ENCODE results near the gene GFAP. TPM values are rescaled to one million over a fixed set of nuclear protein-coding genes. Genes with fewer than 3 reads are reported as not detected.

The GFAP gene
- total RNA-seq, 4 donors from 2014 or later = 0.33 to 2.3 (median 2.0) TPM; not detected in 1

- no peaks in the 10 kb centered on the region for H3K27me3 ChIP-seq
- H3K4me1 ChIP-seq = no peaks in the 10 kb centered on the region
- H3K9me3 ChIP-seq = no peaks in the 10 kb centered on the region
- intact Hi-C loops (cut with DNase I) = loop anchor here (2.0 kb wide), 1 partner anchor 90 kb away; no protein-coding TSS in a partner anchor
- no peak for DNase-seq
- H3K36me3 ChIP-seq = peaks cover 49% of the 10 kb centered on the region in 2 donors
- WGBS, 2 donors = 71 to 83% methylated on average over 7 to 10 of the region's 10 CpGs
- H3K4me3 ChIP-seq (replicated peaks in 1 of 3) = no peak overlapping the region
- H3K27ac ChIP-seq = no peak overlapping the region
- TF ChIP-seq CTCF (IDR thresholded peaks at IDR 0.05) (no peak), POLR2A (IDR thresholded peaks at IDR 0.05) (no peak)
Measured at GRCh38 chr17:44864831-44865230, 50.5 kb downstream of the GFAP start.

- Histone ChIP-seq H3K9me3 (no peaks in the 10 kb centered on the region), H3K4me3 (replicated peaks in 1 of 3) (no peak overlapping the region), H3K4me1 (no peaks in the 10 kb centered on the region), H3K27me3 (no peaks in the 10 kb centered on the region), H3K36me3 (peaks cover 54 to 62% of the 10 kb centered on the region in 2 donors), H3K27ac (no peak overlapping the region)
- no peak for DNase-seq
- WGBS, 2 donors = 91 to 95% methylated on average over 12 of the region's 12 CpGs
- TF ChIP-seq POLR2A (IDR thresholded peaks at IDR 0.05) (no peak), CTCF (IDR thresholded peaks at IDR 0.05) (no peak)
- intact Hi-C loops (cut with DNase I) = no loop called here
Measured at GRCh38 chr17:44863061-44863918, 52.0 kb downstream of the GFAP start.

- H3K27me3 ChIP-seq = no peaks in the 10 kb centered on the region
- peaks cover 55 to 62% of the 10 kb centered on the region in 2 donors for H3K36me3 ChIP-seq
- no peak overlapping the region for H3K4me3 ChIP-seq (replicated peaks in 1 of 3)
- no peak overlapping the region for H3K27ac ChIP-seq
- no peaks in the 10 kb centered on the region for H3K9me3 ChIP-seq
- no peak for TF ChIP-seq POLR2A (IDR thresholded peaks at IDR 0.05)
- no peak for TF ChIP-seq CTCF (IDR thresholded peaks at IDR 0.05)
- intact Hi-C loops (cut with DNase I) = no loop called here
- no peaks in the 10 kb centered on the region for H3K4me1 ChIP-seq
- DNase-seq = no peak
- 81 to 86% methylated on average over 5 to 7 of the region's 9 CpGs for WGBS, 2 donors
Measured at GRCh38 chr17:44862278-44862914, 52.9 kb downstream of the GFAP start.

- H3K27ac ChIP-seq = no peak overlapping the region
- no peaks in the 10 kb centered on the region for H3K27me3 ChIP-seq
- no peaks in the 10 kb centered on the region for H3K4me1 ChIP-seq
- 94 to 96% methylated on average over 5 of the region's 5 CpGs for WGBS, 2 donors
- no peaks in the 10 kb centered on the region for H3K9me3 ChIP-seq
- H3K36me3 ChIP-seq = peaks cover 76 to 82% of the 10 kb centered on the region in 2 donors
- intact Hi-C loops (cut with DNase I) = no loop called here
- no peak overlapping the region for H3K4me3 ChIP-seq (replicated peaks in 1 of 3)
- no peak for TF ChIP-seq CTCF (IDR thresholded peaks at IDR 0.05)
- TF ChIP-seq POLR2A (IDR thresholded peaks at IDR 0.05) = no peak
- DNase-seq = no peak
Measured at GRCh38 chr17:44859701-44860100, 55.6 kb downstream of the GFAP start.

GRCh38 chr17:44854192-44854591, 61.1 kb downstream of the GFAP start:
- 78 to 84% methylated on average over 5 of the region's 5 CpGs for WGBS, 2 donors
- Histone ChIP-seq H3K9me3 (no peaks in the 10 kb centered on the region), H3K27ac (no peak overlapping the region), H3K4me1 (no peaks in the 10 kb centered on the region), H3K36me3 (peaks cover 80 to 84% of the 10 kb centered on the region in 2 donors), H3K27me3 (no peaks in the 10 kb centered on the region), H3K4me3 (replicated peaks in 1 of 3) (no peak overlapping the region)
- TF ChIP-seq CTCF (IDR thresholded peaks at IDR 0.05) (no peak), POLR2A (IDR thresholded peaks at IDR 0.05) (no peak)
- DNase-seq = no peak
- intact Hi-C loops (cut with DNase I) = no loop called here
